GM21717 (cell line): ENCODE data around the gene KCNH3.
A peak's percentile ranks its signal among the peaks of the same experiment; 100 is the strongest.

Experiments
- ATAC-seq: cut with Tn5 transposase; IDR thresholded peaks from one replicate; pipeline ENCODE4 v1.9.1; 2021; ENCODE audit warnings: mild to moderate bottlenecking, moderate library complexity; ENCODE audit not compliant: unreplicated experiment

KCNH3 gene

DNA sequence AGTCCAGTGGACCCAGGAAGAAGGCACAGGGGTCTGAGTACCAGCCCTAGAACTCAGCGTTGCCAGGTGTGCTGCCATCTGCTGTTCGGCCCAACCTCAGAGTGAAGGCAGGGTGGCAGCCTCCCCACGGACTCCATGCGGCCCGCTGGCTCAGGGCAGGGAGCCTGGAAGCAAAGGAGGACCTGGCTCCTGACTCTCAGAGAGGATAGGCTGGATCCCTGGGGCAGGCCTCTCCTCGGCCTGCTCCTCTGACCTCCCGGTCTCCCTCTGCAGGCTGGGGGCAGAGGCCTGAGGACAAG is 19.0 kb downstream of the KCNH3 start:
- no peak for ATAC-seq

DNA sequence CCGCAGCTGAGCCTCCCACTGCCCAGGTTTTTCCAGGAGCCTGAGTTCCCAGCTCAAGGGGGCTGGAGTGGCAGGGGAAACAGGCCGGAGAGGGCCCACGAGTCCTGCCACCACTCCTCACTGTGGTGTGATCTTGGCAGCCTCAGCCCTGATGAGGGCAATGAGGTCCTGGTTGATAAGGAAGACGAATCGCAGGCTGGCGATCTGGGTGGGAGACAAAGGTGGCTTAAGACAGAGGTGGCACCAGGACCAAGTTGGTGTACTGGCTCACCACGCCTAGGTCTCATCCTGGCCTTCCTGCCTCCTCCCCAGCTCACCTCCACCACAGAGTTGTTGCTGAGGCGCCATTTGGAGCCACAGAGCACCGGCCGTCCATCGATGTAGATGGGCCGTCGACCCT is 19.7 kb downstream of the KCNH3 start:
- no peak for ATAC-seq

DNA sequence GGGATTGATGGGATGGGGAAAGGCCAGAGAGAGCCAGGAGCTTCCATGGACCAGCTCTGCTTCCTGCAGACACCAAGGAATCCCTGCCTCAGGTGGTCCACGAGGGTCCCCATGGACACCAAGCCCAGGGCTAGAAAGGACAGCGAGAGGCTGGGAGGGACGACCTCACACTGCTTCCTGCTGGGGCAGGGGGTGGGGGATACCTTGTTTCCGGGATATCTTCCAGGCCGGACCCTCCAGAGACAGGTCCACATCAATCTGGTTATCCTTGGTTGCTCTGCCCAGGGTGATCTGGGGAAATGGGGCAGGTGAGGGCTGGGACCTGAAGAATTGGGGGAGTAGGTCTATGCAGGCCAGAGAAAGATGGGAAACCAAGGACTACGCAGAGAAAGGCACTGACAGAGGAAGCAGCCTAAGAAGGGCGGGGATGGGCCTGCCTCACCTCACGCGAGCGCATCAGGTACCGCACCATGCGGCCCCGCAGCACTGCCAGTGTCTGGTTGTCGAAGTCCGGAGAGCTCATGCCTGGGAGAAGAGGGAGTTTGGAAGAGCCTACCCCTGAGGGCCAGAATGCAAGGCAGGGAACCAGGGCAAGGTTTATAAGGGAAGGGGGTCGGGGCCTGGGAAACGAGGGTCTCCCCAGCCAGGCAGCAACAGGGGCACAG is 20.3 kb downstream of the KCNH3 start:
- ATAC-seq, result no peak

DNA sequence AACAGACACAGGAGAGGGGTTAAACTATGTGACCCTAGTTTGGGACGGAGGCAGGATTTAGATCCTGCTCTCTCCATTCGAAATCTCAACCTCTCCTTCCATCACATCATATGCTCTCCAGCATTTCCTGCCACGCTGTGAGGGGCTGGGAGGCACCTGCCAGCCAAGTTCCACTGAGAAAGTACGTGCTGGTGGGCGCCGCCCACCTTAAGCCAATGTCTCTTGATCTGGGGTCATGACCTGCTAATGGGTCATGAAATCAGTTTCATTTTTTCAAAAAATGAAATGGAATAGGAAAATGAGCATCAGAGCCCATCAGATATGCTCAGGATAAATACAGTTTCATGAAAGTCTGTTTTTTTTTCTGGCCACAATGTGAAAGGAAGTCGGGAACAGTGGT is 21.9 kb downstream of the KCNH3 start:
- no peak for ATAC-seq

DNA sequence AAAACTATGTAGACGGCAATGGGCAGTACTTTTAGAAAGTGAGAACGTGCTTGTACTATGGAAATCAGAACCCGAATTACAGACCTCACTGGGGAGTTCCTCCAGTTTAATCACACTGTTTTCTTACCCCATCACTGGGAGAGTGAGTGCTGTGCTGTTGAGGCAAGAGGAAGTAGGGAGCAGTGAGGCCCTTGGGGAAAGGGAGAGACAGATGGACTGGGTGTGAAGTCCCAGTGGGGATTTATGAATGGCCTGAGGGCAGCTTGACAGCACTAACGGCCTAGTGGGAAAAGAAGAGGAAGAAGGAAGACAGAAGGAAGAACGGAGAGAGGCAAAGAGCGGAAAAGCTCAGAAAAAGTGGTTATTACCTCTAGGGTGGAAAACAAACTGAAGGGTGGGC is 23.4 kb downstream of the KCNH3 start:
- ATAC-seq, result no peak

DNA sequence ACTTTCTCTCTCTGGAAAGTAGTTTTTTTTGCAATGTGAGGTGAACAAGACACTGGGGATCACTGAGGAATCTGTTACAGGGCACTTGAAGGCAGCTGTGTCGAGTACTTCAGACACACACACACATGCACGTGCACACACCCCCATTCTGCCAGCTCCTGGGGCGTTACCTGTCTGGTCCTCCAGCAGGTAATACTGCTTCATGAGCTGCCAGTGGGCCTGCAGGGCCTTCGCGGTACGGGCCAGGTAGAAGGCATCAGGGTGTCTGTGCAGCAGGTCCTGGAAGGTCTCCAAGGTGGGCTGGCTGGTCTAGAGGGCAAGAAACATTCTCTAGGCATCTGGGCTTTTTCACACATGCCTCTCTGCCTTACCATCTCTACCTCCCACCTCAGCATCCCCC is 24.0 kb downstream of the KCNH3 start:
- no peak for ATAC-seq

DNA sequence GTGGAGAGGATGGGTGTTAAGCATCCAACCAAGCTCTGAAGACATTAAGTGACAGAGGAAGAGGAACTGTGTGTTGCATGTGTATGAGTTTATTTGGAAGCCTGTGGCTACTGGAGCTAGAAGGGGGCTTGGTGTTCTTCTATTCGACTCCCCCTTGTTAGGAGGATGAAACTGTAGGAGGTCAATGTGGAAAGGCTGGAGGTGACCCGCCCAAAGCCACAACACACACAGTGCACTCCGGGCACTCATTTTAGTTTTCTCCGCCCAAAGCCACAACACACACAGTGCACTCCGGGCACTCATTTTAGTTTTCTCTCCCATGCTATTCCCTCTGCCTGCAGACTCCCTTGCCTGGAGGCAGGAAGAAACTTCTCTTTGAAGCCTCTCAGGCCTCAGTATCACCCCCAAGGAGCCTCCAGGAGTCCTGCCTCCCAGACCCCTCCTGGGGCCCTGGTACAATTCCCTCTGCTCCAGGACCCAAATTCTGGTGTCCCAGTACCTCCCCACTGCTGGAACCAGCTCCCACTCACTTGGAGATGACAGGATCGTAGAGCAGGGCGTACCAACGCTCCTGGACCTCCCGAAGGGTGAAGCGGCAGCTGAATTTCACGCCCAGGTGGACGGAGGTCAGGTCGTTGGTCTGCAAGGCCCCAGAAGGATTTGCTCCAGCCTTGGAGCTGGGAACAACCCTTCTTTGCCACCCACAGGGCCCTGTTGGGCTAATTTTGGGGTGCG is 25.3 kb downstream of the KCNH3 start:
- ATAC-seq, result no peak

DNA sequence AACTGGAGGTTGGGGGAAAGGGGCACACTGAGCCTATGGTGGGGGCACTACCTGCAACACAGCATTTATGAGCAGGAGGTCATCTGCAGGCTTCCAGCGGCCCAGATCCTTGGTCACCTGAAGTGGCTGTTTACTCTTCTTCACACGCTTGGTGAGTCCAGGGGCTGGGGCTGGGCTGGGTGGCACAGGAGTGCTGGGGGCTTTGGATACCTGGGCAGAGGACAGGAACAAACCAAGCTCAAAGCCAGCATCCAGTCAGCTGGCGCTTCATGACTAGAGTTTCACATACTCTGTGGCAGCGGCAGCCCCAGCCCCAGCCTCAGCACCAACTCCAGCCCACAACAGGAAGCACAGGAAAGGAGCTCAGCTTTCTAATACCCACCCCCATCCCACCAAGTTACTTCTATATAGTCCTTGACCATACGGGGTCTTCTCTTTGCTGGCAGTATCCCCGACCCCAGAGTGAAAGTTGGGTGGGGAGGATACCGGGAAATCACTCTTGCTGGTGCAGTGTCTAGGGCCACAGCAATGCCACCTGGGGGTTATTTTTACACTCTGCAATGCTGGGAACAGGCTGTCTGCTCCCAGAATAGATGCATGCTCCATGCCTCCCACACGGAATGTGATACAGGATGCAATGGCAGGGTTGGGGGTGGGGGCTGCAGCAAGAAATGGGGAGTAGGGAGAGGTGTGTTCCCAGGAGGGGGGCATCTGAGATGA is 26.0 kb downstream of the KCNH3 start:
- no peak for ATAC-seq

DNA sequence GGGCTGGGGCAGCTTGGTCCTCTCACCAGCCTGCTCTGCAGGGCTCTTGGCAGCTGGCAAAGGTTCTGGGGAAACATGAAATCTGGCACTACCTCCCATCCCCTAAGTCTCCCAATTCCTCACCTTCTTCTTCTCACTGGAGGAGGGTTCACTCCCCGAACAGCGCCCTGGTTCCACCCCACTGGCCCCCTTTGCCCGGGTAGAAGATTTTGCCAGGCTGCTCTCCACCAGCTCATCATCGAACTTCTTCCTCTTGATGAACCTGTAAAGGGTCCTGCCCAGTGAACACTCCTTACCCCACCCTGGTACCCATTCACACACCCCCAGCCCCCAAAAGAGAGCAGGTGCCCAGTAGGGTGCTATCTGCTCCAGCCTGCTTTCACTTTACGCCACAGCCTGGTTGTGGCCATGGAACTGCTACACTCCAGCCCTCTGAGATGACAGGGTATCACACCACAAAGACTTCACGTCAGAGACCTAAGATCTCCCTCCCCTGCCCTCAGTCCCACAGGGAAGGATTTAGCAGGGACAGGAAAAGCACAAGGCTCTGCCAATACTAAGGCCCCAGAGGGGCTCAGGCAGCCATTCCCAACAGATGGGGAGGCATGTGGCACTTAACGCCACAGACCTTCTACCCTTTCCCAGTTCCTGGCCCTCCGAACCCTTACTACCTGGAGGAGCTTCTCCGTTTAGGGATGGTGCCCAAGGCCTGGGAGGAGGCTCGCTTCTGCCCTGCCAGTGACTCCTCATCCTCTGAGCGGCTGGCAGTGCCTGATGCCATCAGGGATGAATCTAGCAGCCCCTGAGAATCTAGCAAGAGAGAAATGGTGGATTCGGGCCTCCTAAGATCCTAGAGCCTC is 26.8 kb downstream of the KCNH3 start:
- ATAC-seq, result no peak

DNA sequence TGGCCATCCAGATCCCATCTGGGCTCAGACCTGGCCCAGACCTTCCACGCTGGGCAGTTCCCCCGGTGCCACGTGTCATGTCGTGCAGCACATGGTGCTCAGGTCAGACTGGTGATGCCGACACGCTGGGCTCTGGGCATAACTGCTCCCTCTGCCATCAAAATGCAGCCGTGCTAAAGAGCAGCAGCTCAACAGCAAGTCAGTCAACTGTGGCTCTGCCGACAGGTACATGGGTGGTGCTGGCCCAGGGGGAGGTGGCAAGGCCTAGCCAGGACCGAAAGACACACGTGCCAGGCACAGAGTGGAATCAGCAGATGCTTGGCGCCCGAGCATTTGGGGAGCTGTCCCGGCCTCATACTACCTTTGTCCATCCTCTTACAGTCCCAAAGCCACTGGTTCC is 27.5 kb downstream of the KCNH3 start:
- no peak for ATAC-seq

DNA sequence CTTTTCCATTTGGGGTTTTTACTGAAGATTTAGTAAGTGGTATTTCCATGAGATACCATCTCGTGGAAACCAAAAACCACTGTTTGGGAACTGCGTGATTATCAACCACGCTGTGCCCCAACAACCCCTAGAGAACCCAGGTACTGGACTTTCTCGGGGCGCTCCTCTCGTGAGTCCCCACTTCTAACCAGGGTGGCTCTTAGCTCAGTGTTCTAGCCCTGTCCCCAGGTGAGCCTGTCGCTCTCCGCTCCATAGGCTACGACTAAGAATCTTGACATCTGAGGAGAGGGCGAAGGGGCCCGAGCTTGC is 28.4 kb downstream of the KCNH3 start:
- no peak for ATAC-seq

DNA sequence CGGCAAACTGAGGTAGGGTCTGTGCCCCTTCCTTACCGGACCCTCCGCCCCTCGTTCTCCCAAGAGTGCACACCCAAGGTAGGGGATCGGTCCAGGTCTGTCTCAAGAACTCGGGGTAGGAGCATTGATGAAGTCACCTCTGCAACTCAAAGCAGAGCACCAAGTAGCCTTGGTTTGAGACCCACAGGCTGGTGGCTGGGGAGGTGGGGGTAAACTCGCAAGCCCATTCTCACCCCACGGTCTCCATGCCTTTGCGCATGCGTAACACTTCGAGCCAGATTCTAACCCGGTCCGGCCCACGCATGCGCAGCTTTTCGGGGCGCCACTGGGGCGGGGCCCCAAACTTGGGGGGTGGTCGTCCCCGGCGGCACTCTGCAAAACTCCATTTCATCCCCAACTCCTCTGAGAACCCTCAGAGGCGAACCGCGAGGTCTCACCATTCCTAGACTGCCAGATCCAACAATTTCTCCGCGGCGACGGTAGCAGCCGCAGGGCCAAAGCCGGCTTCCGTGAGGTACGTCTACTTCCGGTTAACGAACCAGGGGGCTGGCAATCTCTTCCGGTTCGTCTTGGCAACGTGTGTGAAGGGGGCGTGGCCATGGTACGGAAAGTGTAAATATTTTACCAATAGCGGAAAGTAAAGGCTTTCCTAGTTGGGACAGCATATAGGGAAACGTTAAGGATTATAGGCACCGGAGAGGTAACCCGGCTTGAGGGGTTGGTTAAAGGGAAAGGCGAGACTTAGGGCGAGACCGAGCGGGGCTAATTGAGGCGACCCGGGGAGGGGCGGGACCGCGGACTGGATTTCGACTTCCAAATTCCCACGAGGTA is 29.0 kb downstream of the KCNH3 start, which contains the start of gene MCRS1:
Gene MCRS1, minus strand, starts transcription at position 532 of the 831 bp plus-strand sequence. CDS start 1,411 bp downstream, outside the sequence.
- peak; percentile 67 for ATAC-seq

DNA sequence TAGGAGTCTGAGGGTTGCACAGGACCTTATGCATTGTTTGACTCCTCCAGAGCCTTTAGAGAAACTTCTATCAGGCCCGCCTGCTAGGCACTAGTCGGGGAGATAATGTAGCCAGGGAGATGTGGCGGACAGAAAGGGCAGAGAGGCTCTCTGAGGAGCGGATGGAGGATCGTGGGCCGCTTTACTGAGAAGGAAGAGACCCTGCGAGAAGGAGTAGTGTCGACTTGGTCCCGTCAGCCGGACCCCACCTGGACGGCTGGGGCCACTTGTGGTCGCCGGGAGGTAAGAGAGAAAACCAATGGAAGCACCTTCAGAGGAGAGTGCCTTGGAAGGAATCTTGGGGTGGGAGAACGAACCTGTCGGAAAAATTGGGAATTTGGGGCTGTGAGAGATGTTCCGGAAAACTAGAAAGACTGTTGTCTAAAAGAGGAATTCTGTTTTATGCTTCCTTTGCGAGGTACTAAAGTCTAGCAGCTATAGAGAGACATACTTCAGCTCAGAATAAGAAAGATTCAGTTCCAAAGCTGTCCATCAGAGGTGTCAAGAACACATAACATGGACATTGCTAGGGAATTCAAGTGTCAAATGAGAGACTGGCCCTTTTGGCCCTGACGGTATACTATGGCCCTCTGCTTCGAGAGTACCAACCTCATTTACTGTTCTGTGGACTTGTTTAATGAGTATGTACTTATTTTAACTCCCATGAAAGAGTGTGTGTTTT is 29.8 kb downstream of the KCNH3 start:
- no peak for ATAC-seq

DNA sequence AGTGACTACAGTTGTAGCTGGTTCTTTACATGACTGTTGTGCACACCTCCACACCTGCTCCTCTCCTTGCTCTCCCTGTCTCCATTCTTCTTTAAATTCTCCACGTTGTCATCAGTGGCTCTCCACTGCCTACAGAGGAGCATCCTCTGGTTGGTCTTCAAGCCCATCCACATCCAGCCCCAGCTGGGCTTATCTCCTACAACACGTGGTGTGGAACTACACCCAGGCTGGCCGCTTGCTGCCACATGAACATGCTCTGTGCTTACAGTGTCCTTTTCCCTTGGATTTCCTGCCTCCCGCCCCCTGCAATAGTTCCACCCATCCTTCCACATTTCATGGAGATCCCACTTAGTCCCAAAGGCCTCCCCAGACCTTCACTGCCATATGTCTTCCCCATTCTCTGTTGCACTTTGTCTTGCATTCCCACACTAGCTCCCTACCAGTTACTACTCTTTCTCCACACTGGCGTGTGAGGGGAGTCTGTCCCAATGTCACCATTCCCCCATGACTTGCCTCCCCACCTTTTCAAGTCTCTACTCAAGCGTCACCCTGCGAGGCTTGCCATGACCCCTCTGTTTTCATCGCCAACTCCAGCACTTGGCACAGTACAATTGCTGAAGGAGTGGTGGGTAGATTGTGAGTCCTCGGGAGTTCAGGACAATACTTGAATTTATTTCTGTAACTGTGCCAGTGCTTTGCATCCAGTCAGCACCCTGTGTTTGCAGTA is 38.9 kb downstream of the KCNH3 start:
- no peak for ATAC-seq

DNA sequence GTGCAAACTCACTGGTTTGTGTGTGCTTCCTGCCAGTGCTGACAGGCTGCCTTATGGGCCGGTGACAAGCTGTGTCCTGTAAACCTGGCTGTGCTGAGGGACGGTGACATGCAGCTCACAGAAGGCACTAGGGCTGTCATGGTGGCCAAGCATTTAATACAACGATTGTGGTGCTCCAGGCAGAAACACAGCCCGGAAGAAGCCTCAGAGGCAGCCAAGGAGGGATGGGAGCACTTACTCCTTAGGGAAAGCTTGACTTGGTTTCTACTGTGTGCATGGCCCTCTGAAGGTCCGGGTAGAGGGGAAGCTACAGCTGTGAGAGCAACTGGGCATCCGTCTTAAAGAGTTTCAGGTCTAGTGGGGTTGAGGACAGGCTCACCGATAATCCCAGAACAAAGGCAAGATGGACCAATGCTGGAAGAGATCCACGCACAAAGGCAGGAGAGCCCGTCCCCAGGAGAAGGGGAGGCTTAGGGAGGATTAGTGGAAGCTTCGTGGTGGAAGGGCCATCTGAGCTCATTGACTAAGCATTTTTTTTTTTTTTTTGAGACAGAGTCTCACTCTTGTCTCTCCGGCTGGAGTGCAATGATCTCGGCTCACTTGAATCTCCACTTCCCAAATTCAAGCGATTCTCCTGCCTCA is 39.8 kb downstream of the KCNH3 start:
- ATAC-seq, result no peak

DNA sequence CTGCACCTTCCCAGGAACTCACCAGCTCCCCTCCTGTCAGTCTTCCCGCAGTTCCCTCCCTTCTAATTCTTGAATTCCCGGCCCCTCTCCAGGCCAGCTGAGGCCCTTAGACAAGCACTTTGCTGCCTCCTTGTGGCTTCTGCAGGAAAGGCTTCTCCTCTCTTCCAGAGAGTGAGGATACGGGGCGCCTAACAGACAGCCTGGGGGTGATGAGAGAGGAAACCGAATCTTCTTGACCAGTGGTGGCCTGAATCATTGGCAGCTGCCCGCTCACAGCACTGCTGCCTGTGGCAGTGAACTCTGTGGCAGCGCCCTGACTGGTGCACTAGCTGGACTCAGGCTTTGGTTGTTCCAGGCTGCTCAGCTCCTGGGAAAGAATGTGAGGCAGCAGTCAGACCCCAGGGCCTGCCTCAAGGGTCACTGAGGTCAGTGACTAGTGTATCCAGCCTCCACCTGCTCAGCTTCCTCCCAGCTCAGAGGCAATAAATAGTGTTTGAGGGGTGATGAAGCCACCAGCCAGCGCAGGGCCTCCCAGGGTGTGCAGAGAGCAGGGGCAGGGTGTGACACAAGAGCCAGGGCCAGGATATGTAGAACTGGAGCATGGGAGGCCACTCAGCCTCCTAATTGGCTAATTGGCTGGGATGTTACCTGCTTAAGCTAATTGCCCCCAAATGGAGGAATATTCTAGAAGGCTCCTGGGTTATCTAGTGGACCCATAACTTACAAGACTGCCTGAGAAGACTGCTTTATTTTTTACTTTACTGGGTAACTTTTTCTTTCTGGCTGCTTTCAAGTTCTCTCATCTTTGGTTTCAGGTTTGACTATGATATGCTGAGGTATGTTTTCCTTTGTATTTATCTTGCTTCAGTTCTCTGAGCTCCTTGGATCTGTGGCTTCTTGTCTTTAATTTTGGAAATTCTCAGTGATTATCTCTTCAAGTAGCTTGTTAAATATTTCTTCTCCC is 42.0 kb downstream of the KCNH3 start:
- ATAC-seq, result no peak

DNA sequence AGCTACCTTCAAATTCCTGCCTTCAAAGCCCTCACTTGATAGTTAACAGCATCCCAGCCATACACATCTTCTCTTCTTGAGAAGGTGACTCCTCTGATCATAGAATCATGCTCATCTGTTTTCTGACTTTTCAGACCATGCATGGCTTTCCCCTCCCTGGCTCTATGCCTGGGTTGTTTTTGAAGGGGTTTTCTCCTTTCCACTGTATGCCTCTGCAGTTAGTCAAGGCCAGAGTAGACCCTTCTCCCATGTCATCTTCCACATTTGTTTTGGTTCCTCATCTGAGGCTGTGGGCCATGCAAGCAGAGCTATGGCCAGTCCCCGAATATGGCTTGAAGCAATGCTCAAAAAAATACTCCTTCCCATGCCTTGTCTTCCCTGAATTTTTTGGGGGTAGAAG is 43.4 kb downstream of the KCNH3 start:
- no peak for ATAC-seq

DNA sequence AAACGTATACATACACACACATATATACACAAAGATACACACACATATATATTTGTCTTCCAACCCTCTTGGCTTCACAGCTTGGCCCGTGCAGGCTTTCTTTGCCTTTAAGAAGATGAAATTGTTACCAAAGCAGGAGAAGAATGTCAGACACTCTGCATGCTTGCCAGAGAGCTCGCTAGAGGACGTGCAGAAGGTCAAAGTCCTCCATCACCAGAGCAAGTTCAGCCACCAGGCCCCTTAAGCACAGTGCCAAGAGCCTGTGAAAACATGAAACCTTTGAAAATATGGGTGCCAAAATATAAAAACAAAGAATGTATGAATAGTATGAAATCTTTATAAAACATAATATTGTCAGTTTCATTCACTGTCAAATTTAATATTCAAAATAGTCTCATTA is 44.0 kb downstream of the KCNH3 start:
- no peak for ATAC-seq
